HFF-Myc (cell line): Measurements from ENCODE around the gene PEX5L.

ENCODE experiments used
- DNase-seq: peaks from one replicate; pipeline ENCODE4 v3.0.0-alpha.2; 2011; ENCODE audit warnings: low read depth; ENCODE audit errors: extremely low read depth
- H3K4me3 ChIP-seq: replicated peaks from 2 replicates; pipeline ENCODE4 v1.5.1; 2011; ENCODE audit warnings: low read depth, mild to moderate bottlenecking, control low read depth, low read length
- TF ChIP-seq, protein P1 (sequence below): IDR thresholded peaks from 2 replicates; pipeline ENCODE4 v1.5.1; 2012; ENCODE audit warnings: mild to moderate bottlenecking, low read depth, low read length, control low read depth; ENCODE audit errors: missing control alignments

The PEX5L gene

DNA sequence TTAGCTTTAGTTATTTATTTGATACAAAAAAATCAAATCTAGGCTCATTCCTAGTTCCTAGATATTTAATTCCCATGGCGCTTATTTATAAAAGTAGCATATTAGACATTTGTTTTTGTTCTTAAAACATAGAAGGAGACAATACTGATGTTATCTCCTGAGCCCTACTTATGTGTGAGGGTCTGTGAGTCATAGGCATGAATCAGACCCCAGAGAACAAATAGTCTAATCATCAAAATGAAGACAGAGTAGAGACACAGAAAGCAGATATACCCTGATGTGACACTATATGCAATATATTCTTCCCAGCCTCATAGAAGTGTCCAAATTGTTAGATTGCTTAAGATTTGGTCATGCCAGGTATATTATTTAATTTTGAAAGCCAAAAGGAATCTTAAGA, 44.9 kb downstream of the PEX5L start:
- TF ChIP-seq, protein P1, sequence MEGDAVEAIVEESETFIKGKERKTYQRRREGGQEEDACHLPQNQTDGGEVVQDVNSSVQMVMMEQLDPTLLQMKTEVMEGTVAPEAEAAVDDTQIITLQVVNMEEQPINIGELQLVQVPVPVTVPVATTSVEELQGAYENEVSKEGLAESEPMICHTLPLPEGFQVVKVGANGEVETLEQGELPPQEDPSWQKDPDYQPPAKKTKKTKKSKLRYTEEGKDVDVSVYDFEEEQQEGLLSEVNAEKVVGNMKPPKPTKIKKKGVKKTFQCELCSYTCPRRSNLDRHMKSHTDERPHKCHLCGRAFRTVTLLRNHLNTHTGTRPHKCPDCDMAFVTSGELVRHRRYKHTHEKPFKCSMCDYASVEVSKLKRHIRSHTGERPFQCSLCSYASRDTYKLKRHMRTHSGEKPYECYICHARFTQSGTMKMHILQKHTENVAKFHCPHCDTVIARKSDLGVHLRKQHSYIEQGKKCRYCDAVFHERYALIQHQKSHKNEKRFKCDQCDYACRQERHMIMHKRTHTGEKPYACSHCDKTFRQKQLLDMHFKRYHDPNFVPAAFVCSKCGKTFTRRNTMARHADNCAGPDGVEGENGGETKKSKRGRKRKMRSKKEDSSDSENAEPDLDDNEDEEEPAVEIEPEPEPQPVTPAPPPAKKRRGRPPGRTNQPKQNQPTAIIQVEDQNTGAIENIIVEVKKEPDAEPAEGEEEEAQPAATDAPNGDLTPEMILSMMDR: no peak
- H3K4me3 ChIP-seq: no peak overlapping the region
- DNase-seq: no peak

DNA sequence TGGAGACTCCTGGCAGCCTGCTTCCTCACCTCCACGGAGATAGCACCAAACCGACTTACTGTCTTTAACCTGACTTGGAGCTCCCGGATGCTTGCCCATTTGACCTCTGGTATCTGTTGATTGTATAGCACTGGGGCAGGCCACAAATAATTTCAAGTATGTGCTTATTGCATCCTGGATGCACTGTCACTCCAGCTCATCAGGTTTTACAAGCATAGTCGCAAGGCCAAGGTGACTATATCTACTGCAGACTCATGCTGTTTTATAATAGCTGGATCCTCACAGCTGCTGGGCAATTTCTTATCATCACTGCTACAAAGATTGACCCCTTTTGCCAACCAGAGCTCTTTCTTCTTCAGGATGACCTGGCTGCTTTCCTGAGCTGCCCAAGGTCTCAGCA, 45.6 kb downstream of the PEX5L start:
- TF ChIP-seq, protein P1: no peak
- no peak for DNase-seq
- H3K4me3 ChIP-seq: no peak overlapping the region

DNA sequence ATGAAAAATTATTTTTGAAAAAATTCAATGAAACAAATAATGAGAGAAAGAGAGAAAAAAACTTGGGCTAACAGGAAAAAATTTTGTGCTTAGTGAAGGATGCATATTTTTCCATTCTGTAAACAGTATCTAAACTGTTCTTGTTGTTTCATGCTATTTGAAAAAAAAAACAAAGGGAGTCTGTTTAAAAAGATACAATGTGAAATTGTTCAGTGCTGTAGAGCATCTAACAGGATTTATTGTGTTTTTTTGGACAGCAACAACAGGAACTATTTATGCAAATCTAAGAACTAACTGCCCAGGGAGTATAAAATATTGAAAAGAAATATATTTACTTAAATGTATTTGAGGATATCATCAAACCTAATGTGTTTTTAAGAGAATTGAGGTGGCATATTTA, 55.1 kb downstream of the PEX5L start:
- H3K4me3 ChIP-seq: no peak overlapping the region
- no peak for DNase-seq
- TF ChIP-seq, protein P1: no peak

DNA sequence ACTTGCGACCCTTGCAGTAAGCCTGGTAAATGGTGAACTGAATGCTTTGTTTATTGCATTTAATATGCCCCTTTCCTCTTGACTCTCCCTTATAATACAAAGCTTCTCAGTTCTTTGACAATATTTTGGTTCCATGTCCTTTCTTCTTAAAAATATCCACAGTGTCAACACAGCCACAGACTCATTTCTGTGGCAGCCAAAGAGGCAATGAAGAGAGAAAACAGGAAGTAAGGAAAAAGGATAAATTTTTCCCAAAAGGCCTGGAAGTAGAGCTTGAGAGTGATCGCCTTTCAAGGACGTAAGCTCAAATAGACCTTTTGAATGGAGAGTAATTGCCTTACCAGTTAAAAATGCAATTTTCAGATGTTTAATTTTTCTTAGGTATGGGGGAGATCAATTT, 59.4 kb downstream of the PEX5L start:
- TF ChIP-seq, protein P1: no peak
- no peak overlapping the region for H3K4me3 ChIP-seq
- no peak for DNase-seq

DNA sequence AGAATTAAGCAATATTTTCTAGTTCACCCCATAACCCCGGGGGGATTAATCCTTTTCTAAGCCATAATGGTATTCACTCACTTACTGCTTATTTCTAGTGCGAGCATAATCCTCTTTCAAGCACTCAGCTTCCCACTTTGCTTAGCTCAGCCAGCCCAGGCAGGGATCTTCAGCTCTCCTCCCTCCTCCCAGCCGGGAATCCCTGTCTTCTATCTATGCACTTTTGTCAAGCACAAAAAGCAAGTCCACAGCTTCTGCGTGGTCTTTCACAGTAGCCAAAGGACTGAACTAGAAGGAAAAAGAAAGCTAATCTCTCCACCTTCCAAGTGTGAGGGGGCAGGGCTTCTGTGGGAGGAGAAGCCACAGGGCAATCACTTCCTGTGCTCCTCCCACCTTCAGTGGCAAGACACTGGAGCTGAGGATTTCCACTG, 62.8 kb downstream of the PEX5L start:
- no peak for DNase-seq
- no peak overlapping the region for H3K4me3 ChIP-seq
- TF ChIP-seq, protein P1: no peak

DNA sequence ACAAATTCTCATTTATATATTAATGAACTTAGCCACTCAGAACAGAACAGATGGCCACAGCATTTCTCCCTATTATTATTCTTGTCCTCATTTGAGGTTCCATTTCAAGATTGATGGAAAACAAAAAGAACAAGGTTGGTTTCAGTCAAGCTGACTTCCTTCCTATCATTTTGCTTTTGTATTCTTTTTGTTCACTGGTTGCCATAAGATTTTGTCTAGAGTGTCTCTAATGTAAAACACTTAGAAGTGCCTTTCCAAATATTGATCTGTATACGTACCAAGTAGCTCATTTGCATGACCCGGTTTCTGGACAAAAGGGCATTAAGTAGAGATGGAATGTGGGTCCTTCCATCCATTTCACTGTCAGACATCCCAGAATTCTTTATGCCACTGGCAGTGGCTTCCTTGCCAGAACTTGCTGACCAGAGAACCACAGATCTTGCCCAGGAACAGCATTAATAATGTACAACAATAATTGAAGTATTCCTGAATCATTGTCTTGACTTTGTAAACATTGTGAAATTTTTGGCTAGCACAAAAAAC, 63.8 kb downstream of the PEX5L start:
- no peak overlapping the region for H3K4me3 ChIP-seq
- no peak for DNase-seq
- TF ChIP-seq, protein P1: no peak

DNA sequence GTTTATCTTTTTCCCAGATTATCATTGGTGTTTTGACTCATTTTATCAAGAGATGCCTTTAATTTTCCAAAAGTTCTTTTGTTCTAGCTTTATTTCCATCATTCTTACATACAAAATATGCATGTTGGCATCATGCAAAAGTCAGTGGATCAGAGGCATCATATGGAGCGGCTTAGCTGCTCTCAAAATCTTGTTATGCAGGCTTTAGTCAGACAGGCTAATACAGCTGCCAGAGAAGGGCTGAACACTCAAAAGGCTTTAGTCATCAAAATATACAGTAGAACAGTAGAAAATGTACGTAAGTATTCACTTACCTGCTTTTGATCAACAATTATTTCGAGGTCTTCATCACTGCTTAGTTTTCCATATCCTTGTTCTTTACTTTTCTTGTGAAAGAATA, 65.5 kb downstream of the PEX5L start:
- no peak overlapping the region for H3K4me3 ChIP-seq
- TF ChIP-seq, protein P1: no peak
- no peak for DNase-seq
